Pancreas (tissue), 10 donors: Measurements from ENCODE around the gene TSGA10IP. TPM values are rescaled to one million over a fixed set of nuclear protein-coding genes. Genes with fewer than 3 reads are reported as not detected.

Experiments used
- ATAC-seq, 4 donors: fragments of 200-7000 bp; cut with Tn5 transposase; one replicate each; pipeline versions ENCODE4 v1.8.0 to v1.9.1; 2020; ENCODE audit warnings: mild to moderate bottlenecking in 4 of 4, moderate library complexity in 4 of 4
- DNase-seq, 6 donors: peaks; one replicate each; pipeline ENCODE4 v3.0.0-alpha.2; 2020
- FAIRE-seq: peaks from 2 replicates; lab custom pipeline; 2012; peaks lifted over from hg19 to GRCh38; lab: Jason Lieb, UNC
- H3K27ac ChIP-seq, 4 donors: fragments of 200-600 bp; sonication (generic); 1 replicate in 3 of 4; 2 replicates in 1 of 4; pipeline versions ENCODE4 v1.5.0 to v1.8.0; 2020
- H3K27me3 ChIP-seq, 4 donors: fragments of 200-600 bp; one replicate each; pipeline ENCODE4 v1.8.0; 2021
- H3K36me3 ChIP-seq, 3 donors: fragments of 200-600 bp; sonication (generic) in 1 of 3; one replicate each; pipeline versions ENCODE4 v1.5.0 to v1.8.0; 2020 to 2021
- H3K4me1 ChIP-seq, 3 donors: fragments of 200-600 bp; one replicate each; pipeline ENCODE4 v1.8.0; 2021
- H3K4me3 ChIP-seq, 4 donors: fragments of 200-600 bp; sonication (generic) in 2 of 4; one replicate each; pipeline versions ENCODE4 v1.5.0 to v1.8.0; 2020 to 2021
- H3K9me3 ChIP-seq, 4 donors: fragments of 200-600 bp; one replicate each; pipeline ENCODE4 v1.8.0; 2021
- CTCF ChIP-seq, 4 donors: fragments of 200-600 bp; sonication (generic) in 3 of 4; IDR thresholded peaks; one replicate each; pipeline versions ENCODE4 v1.5.0 to v1.8.0; 2021; ENCODE audit warnings: antibody characterized with exemption in 4 of 4
- WGBS, 2 donors: extraction: QIAGEN DNeasy Blood & Tissue Kit; methylation state at CpG; one replicate each; pipeline ENCODE4 v1.1.7; 2013; 5-methylcytosine and 5-hydroxymethylcytosine counted together
- intact Hi-C, 3 donors: fragments of 100-400 bp; cut with DNase I; formaldehyde crosslinking; loops; one replicate each; pipeline versions ENCODE4 v1.11.1 to v1.14.2; 2022
- polyA plus RNA-seq, 2 donors: library from polyadenylated mRNA; stranded (reverse); fragments of 200-250 nt; gene quantifications; one replicate each; pipeline ENCODE4 v1.2.3, GENCODE V29; 2013
- total RNA-seq, 6 donors: library from RNA; stranded (reverse); fragmentation: NEBNext Ultra II Directional in 4 of 6; extraction: Animal tissue kit (Norgen Biotek cat#: 25700) in 4 of 6; gene quantifications; one replicate each; pipeline versions ENCODE4 v1.2.1 to v1.2.4, GENCODE V29; 2021 to 2023
- donor health status: healthy with polysubstance abuse.
- donor health status: DM: no; HTN: no; CAD: no; lungs with moderate emphysema.
- donor health status: DM: no; HTN: no; CAD: no.
- donor health status: control.
- donor health status: control.
- donor health status: Bipolar disorder and iron deficiency.
- donor health status: DM: yes; HTN: yes; CAD: no.
- donor health status: DM: no; HTN: no; CAD: no.
- donor health status: DM: no; HTN: no; CAD: no.
- donor health status: DM: yes; HTN: yes; CAD: no.

The TSGA10IP gene
- total RNA-seq (under 1 TPM in 1 of 6 donors, not detected in 5; 0.19 TPM), polyA plus RNA-seq (not detected)

- ATAC-seq: no peak
- intact Hi-C loops: no loop called here
- no peaks in the 10 kb centered on the region for H3K36me3 ChIP-seq
- no peak for FAIRE-seq
- no peaks in the 10 kb centered on the region for H3K9me3 ChIP-seq
- H3K4me3 ChIP-seq: no peak within 1 kb of the TSS
- no peaks in the 10 kb centered on the region for H3K4me1 ChIP-seq
- no peak for TF ChIP-seq CTCF (IDR thresholded peaks at IDR 0.05)
- DNase-seq: no peak
- no peaks in the 10 kb centered on the region for H3K27me3 ChIP-seq
- H3K27ac ChIP-seq: no peak within 1 kb of the TSS
- whole genome bisulfite sequencing, 2 donors: 63 to 70% methylated on average over 13 of the region's 13 CpGs
These were observed at the start of gene TSGA10IP for GRCh38 chr11:65945430-65945911. Gene TSGA10IP, plus strand, starts transcription at chr11:65945480. Its CDS starts 196 bp downstream, at chr11:65945676.

DNA sequence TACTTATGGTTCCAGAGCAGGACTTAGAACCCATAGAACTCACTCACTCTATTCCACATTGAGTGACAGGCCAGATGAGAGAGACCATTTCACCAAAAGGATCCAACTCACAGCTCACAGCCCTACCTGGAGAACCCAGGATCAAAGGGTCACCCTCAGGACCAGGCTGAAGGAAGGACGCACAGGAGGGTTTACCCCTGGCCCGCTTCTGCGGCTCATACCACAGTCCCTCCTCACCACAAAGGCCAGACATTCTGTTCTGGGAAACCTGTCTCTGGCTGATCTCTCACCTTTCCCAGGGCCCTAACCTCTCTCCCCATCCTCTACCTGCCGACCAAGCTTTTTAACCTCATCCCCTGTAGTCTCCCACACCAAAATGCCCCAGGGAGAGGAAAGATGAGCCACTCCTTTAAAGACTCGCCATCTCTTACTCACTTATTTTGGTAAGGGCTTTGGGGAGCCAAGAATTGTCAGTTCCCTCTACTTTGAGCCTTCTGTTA, 49.7 kb upstream of the TSGA10IP start:
- no peak for TF ChIP-seq CTCF (IDR thresholded peaks at IDR 0.05)
- Histone ChIP-seq H3K27me3 (no peaks in the 10 kb centered on the region), H3K27ac (no peak overlapping the region), H3K4me1 (peaks cover 8 to 19% (median 8%) of the 10 kb centered on the region in 3 donors), H3K4me3 (no peak overlapping the region), H3K36me3 (no peaks in the 10 kb centered on the region), H3K9me3 (no peaks in the 10 kb centered on the region)
- no peak for FAIRE-seq
- no peak for DNase-seq
- whole genome bisulfite sequencing, 2 donors: 77 to 91% methylated on average over 5 of the region's 5 CpGs
- no peak for ATAC-seq
- intact Hi-C loops: no loop called here

DNA sequence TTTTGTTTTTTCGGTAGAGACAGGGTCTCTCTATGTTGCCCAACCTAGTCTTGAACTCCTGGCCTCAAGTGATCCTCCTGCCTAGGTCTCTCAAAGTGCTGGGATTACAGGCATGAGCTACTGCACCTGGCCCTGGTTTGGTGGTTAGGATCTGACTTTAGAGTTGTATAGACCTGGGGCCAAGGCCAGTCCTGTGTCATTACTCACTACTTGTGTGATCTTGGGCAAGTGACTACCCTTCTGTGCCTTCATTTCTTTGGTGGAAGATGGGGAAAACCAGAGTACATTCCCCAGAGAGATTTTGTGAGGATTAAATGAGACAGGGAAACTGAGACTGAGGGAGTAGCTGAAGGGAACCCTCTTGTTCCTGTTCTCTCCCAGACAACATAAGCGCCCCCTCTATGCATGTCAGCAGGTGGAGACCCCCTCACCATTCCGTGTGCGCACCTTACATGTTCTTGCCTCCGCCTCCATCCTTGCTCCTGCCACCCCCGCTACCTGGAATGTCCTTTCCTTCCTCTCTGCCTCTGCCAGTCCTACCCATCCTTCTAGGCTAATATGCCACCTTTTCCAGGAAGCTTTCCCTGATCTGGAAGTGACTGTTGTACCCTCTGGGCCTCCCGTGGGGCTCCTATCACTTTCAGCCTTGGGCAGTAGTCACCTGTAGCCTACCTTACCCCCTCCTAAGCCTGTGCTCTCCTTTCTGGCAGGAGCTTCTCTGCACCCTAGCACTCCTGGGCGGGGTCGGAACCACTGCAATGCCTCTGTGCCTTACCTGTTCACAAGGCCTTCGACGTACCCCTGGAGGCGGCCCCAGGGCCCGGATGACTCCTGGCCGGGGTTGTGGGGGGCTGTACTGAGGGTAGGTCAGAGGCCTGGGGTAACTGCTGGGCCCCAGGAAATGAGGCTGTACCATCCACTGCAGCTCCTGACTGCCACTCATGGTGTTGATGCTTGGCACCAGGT, 49.0 kb upstream of the TSGA10IP start:
- H3K4me1 ChIP-seq: peaks cover 4 to 17% (median 8%) of the 10 kb centered on the region in 3 donors
- FAIRE-seq (no peak), DNase-seq (no peak), ATAC-seq (no peak)
- H3K4me3 ChIP-seq: no peak overlapping the region
- H3K27me3 ChIP-seq: no peaks in the 10 kb centered on the region
- H3K9me3 ChIP-seq: no peaks in the 10 kb centered on the region
- intact Hi-C loops: no loop called here
- H3K27ac ChIP-seq: no peak overlapping the region
- WGBS, 2 donors: 79 to 85% methylated on average over 14 of the region's 14 CpGs
- no peak for TF ChIP-seq CTCF (IDR thresholded peaks at IDR 0.05)
- no peaks in the 10 kb centered on the region for H3K36me3 ChIP-seq

DNA sequence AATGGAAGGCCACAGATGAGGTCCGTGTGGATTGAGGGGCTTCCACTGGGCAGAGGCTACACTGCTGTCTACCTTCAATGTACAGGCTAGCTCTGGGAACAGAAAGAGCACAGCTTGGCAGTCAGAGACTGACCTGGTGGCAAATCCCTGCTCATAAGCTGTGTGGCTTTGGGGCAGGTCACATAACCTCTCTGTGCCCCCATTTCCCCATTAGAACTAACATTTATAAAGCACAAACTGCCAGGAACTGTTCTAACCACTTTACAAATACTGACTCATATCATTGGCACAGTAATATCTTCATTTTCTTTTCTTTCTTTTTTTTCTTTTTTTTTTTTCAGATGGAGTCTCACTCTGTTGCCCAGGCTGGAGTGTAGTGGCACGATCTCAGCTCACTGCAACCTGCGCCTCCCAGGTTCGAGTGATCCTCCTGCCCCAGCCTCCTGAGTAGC, 48.2 kb upstream of the TSGA10IP start:
- H3K9me3 ChIP-seq: no peaks in the 10 kb centered on the region
- TF ChIP-seq CTCF (IDR thresholded peaks at IDR 0.05): no peak
- no peak overlapping the region for H3K4me3 ChIP-seq
- H3K36me3 ChIP-seq: no peaks in the 10 kb centered on the region
- ATAC-seq (no peak), FAIRE-seq (no peak), DNase-seq (no peak)
- no peaks in the 10 kb centered on the region for H3K27me3 ChIP-seq
- 80 to 89% methylated on average over 4 of the region's 4 CpGs for WGBS, 2 donors
- no peak overlapping the region for H3K27ac ChIP-seq
- peaks cover 0 to 9% (median 8%) of the 10 kb centered on the region in 3 donors for H3K4me1 ChIP-seq
- intact Hi-C loops: no loop called here
